ENCODE results near the gene S100A5.

The S100A5 gene

GRCh38 chr1:153507926-153508583, 32.7 kb downstream of the S100A5 start:
- DNase-seq (ENCODE audit: low spot score) = no peak

- DNase-seq (ENCODE audit: low spot score) = no peak
Observed at GRCh38 chr1:153506831-153507413, 33.8 kb downstream of the S100A5 start.

GRCh38 chr1:153506386-153506785, 34.3 kb downstream of the S100A5 start:
- DNase-seq (ENCODE audit: low spot score) = no peak

- no peak for DNase-seq (ENCODE audit: low spot score)
Observed at GRCh38 chr1:153505576-153505975, 35.2 kb downstream of the S100A5 start.

GRCh38 chr1:153503766-153504165, 37.0 kb downstream of the S100A5 start:
- DNase-seq (ENCODE audit: low spot score) = no peak

- DNase-seq (ENCODE audit: low spot score) = no peak
Observed at GRCh38 chr1:153498746-153499145, 42.0 kb downstream of the S100A5 start.

GRCh38 chr1:153495536-153495935, 45.2 kb downstream of the S100A5 start:
- DNase-seq (ENCODE audit: low spot score) = no peak

- DNase-seq (ENCODE audit: low spot score) = peak; percentile 57
Observed at GRCh38 chr1:153494976-153495535, 45.7 kb downstream of the S100A5 start.

GRCh38 chr1:153493343-153493960, 47.3 kb downstream of the S100A5 start:
- no peak for DNase-seq (ENCODE audit: low spot score)

- no peak for DNase-seq (ENCODE audit: low spot score)
Observed at GRCh38 chr1:153490272-153491051, 50.3 kb downstream of the S100A5 start.

- no peak for DNase-seq (ENCODE audit: low spot score)
Observed at GRCh38 chr1:153488731-153489130, 52.0 kb downstream of the S100A5 start.

- DNase-seq (ENCODE audit: low spot score) = no peak
Observed at GRCh38 chr1:153487707-153488106, 53.0 kb downstream of the S100A5 start.

Measured in cerebellar cortex (tissue), 1 donor.